ENCODE results near the gene ACOT12. TPM values are rescaled to one million over a fixed set of nuclear protein-coding genes. Genes with fewer than 3 reads are reported as not detected.
"Not testable (repeated sequence)": the region's sequence is repeated elsewhere in the genome, so short reads cannot be mapped to it uniquely, and the experiment has no call there.

ACOT12 gene
- total RNA-seq, 1 donor from 2014 or later, result 2.8 TPM

- DNase-seq, result no peak
Observed at GRCh38 chr5:81398741-81399140, 4.8 kb upstream of the ACOT12 start.

GRCh38 chr5:81397176-81397575 is 3.2 kb upstream of the ACOT12 start:
- no peak for DNase-seq

DNA sequence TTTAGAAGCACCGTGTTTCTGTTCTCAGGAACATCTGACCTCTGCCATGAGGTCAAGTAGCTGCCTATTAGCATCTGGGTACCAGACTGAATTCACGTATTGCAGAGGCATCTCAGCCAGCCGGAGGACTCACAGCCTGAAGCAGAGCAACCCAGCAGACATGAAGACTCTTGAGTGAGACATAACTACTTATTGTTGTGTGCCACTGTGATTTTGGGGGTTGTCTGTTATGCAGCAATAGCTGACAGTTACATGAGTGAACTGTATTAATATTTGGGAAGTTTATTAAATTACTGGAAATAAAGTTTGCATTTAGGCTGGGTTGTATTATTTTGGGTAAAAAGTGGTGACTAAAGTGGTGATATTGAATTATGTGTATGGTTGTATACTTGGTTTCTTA is 1.3 kb upstream of the ACOT12 start:
- no peak for DNase-seq

- DNase-seq, result no peak
Observed at GRCh38 chr5:81393430-81393782, 528 bp downstream of the ACOT12 start.

GRCh38 chr5:81389025-81389424 is 4.9 kb downstream of the ACOT12 start:
- DNase-seq, result no peak

DNA sequence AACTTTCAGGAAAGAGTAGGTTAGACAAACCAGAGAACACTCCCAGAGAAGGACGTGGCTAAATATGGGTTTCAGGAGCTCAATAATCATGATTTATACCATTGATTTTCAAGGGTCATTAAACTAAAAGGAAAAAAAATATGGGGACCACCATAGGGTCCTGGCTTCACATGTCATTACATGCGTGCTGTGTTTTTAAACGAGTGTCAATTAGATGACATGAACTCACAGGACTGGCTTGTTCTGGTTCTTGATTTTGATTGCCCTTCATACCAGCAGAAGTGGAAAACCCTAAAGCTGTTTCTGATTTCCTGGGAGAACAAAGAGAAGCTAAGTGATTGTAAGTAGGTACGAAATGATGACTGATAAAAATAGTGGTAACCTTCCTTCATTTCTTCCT is 5.8 kb downstream of the ACOT12 start:
- DNase-seq, result no peak

DNA sequence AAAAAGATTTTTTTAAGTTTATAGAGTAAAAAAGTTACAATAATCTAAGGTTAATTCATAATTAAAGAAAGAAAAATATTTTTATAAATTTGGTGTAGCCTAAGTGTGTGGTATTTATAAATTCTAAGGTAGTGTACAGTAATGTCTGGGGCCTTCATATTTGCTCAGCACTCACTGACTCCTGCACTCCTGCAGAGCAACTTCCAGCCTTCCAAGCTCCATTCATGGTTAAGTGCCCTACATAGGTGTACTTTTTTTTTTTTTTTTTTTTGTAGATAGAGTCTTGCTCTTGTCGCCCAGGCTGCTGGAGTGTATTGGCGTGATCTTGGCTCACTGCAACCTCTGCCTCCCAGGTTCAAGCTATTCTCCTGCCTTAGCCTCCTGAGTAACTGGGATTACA is 10.1 kb downstream of the ACOT12 start:
- no peak for DNase-seq

GRCh38 chr5:81371354-81371876 is 22.5 kb downstream of the ACOT12 start:
- DNase-seq, result no peak

DNA sequence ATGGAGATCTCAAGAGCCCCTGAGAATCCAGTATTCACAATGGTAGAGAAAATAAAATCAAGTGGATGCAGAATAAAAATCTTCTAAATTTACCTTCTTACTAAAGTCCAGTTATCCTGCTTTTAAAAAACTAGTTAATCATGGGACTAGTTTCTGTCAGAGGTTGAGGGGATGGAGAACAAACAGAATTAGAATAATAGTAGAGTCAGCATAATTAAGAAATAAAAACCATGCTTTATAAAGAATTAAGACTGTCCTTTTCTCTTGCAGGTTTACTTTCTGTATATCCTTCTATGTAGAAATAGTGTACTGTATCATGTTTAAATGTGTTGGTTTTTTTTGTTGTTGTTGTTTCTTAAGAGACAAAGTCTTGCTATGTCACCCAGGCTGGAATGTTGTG is 23.0 kb downstream of the ACOT12 start:
- no peak for DNase-seq

- DNase-seq, result no peak
Observed at GRCh38 chr5:81365541-81365940, 28.4 kb downstream of the ACOT12 start.

DNA sequence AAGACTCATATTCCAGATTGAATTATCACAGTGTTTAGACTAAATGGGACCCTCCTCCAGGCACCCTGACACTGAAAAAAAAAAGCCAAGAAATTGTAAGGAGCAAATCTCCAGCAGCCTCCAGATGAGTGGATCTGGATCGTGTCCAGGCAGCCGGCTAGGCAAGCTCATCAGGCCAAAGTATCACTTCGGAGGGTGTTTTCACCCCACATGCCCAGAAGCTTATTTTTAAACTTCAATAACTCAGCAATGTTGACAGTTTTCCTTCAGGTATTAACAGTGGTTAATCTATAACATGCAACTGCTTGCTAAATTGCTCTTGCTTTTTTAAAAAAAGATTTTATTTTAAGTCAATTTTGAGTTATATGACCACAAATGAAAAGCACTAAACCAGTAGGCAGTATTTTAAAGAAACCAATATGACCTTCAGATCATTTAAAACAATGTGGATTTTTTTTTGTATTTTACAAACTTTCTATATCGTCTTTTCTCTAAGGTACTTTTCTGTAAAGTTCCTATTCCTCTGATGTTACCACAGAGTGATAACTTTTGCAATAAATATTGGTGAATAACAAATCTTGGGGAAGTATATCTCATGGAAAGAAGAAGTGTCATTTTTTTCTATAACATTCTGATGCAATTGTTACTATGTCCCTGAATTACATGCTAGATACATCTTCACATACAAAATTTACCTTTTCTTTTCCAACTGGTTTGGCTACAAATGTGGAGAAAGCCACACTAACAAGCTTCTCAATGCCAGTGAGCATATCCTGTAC is 30.7 kb downstream of the ACOT12 start:
- DNase-seq, result no peak

- no peak for DNase-seq
Observed at GRCh38 chr5:81361600-81361999, 32.3 kb downstream of the ACOT12 start.

GRCh38 chr5:81360640-81361039 is 33.3 kb downstream of the ACOT12 start:
- DNase-seq, result no peak

DNA sequence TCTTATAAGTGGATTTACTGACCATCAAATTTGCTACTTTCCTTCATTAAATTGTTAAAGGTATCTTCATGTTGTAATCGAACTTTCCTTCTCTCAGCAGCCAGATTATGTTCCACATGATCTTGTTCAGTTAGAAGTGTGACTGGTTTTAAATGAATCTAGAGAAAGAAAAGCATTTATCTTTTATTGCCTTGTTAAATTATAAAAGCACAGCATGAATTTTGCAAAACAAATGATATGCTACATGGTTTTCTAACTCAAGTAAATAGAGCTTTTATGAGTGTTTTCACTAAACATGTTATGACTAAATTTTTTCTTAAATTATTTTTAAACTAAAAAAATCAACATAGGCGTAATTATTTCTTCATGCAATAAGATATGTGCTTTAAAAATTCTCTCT is 34.1 kb downstream of the ACOT12 start:
- no peak for DNase-seq

GRCh38 chr5:81359108-81359507 is 34.8 kb downstream of the ACOT12 start:
- DNase-seq, result no peak

GRCh38 chr5:81355291-81356251 is 38.4 kb downstream of the ACOT12 start:
- DNase-seq, result no peak

DNA sequence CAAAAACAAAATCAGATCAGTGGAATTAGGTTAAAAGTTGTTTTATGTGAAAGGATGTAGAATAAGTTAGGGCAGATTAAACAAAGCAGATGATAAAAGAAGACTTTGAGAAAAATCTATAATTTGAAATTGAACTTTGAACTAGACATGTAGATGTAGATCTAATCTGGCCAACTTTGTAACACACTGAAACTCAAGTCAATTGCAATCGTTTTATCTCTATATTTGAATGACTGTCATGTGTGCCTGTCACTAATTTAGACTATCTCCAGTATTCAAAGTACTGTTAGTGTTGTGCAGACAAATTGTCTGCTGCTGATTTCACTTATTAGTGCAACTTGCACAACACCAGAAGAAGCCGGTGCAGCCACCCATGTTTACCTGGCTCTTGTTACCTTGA is 39.8 kb downstream of the ACOT12 start:
- DNase-seq, result no peak

- no peak for DNase-seq
Observed at GRCh38 chr5:81353189-81353588, 40.7 kb downstream of the ACOT12 start.

DNA sequence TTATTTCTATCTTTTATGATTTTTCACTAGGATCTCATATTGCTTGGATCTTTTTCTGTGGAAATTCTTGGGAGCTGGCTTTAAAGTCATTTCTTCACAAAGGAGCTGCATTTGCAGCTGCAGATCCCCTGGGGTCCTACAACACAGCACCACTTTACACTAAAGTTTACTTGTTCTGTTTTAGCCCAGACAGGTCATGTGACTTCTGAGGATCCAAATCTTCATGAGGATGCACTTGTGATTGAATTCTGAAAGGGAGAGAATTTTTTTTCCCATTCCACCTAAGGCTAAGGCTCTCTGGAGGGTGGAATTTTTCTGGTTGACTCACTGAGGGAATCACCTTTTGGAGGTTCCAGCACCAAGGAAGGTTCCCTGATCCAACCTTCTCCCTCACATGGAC is 43.4 kb downstream of the ACOT12 start:
- DNase-seq, result no peak

GRCh38 chr5:81349161-81349560 is 44.8 kb downstream of the ACOT12 start:
- no peak for DNase-seq

DNA sequence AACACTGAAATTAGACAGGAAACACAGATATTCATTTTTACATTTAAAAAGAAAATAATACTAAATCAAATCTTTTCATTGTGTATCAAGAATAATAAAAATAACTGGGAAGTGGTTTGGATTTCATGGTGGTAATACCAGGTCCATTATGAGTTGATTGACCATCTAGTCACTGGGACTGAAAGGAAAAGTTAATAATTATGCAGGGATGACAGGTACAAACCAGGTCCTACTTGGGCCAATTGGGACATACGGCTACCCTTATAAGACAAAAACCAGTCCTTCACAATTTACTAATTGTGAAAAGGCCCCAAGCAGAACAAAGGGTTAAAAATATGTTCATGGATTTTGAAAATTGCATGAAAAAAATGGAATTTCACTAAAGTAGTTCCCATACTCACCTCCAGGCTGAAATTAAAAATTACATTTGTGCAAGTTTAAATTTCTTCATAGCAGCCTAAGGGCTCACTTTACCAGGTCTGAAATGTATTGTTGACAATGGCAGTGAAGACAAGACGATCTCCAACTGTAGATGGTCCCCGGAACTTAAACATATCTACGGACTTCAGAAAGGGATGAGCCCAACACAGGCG is 48.4 kb downstream of the ACOT12 start:
- DNase-seq, result no peak

DNA sequence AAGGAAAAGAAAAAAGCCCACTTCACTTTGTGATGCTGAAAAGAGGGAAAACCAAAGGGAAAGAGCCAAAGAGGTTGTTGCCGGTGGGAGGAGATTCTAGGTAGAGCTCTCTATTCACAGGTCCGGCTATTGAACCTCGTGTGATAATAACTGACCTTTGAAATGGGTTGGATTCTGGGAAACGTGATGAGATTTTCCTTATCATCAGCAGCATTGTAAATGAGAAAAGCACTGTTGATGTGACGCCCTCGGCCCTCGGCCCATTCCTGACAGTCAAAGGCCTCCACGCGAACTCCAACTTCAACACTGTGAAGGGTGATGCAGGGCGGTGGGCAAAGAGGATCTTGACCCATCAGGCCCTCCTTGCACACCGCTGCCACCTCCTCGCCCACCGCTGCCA is 49.2 kb downstream of the ACOT12 start:
- no peak for DNase-seq

- not testable (repeated sequence) for DNase-seq
Observed at GRCh38 chr5:81338213-81338612, 55.7 kb downstream of the ACOT12 start.

Measured in occipital lobe (tissue), 2 donors.